Stomach (tissue), 4 donors: ENCODE data around the gene NAT10.

Experiments used
- CTCF ChIP-seq, 7 experiments: fragments of 450-650 bp in 4 of 7; fragments of 200-600 bp in 3 of 7; sonication (generic) in 3 of 7; IDR thresholded peaks; one replicate each; pipeline ENCODE4 v1.5.1; 2016 to 2019; ENCODE audit warnings: antibody characterized with exemption in 7 of 7, control low read depth in 2 of 7, mild to moderate bottlenecking in 1 of 7
- POLR2A ChIP-seq, 4 donors: fragments of 450-650 bp; IDR thresholded peaks; one replicate each; pipeline ENCODE4 v1.6.1; 2016; ENCODE audit warnings: antibody characterized with exemption in 4 of 4, control low read depth in 2 of 4, mild to moderate bottlenecking in 1 of 4, moderate library complexity in 1 of 4
- POLR2AphosphoS5 ChIP-seq, 3 donors: sonication (generic); formaldehyde crosslinking; IDR thresholded peaks; one replicate each; pipeline ENCODE4 v1.6.1; 2016; ENCODE audit warnings: antibody characterized with exemption in 3 of 3

- TF ChIP-seq CTCF (IDR thresholded peaks at IDR 0.05): no peak
- no peak for TF ChIP-seq POLR2A (IDR thresholded peaks at IDR 0.05)
- no peak for TF ChIP-seq POLR2AphosphoS5 (IDR thresholded peaks at IDR 0.05)
Measured at GRCh38 chr11:34136420-34136819, 31.0 kb downstream of the NAT10 start.
